GM21423 (cell line): ENCODE measurements around the gene FCN1.

Experiments used
- ATAC-seq: cut with Tn5 transposase; IDR thresholded peaks from one replicate; pipeline ENCODE4 v1.9.1; 2021; ENCODE audit warnings: mild to moderate bottlenecking, moderate library complexity; ENCODE audit not compliant: unreplicated experiment

FCN1 gene

GRCh38 chr9:134937566-134938345 is 20.0 kb upstream of the FCN1 start:
- ATAC-seq = no peak

- ATAC-seq = peak; percentile 27
These were observed 19.4 kb upstream of the FCN1 start for GRCh38 chr9:134937164-134937555.

DNA sequence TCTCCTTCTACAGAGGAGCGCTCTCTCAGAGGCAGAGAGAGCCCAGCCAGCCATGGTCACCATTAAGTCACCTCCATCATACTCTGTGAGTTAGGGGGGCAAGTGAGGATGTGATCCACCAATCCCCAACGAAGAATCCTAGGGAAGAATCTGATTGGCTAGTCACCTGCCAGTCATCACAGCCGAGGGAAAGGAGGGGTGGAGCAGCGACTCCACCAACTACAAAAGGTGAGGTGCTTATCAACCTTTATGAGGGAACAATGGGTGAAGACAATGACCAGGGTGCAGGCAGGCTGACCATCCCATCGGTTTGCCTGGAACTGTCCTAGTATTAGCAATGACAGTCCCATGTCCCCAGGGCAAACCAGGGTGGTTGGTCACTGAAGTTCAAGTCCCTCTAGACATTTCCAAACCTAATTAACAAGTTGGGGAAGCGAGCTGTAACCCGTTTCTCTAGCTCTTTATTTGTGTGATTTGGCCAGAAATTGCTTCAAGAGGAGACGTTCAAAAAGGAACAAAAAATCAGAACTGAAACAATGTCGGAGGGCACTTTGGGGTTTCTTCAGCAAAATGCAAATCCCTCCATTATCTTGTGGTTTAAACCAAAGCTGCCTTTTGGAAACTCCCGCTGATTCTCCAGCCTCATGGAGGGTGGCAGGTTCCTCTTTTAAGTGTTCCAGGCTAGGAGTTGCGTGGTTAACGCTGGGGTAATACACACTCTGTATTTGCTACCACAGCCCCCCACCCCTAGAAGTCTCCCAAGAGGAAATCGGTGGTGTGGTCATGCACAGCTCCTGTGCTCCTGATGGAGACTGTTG is 18.8 kb upstream of the FCN1 start:
- peak; percentile 47 for ATAC-seq

DNA sequence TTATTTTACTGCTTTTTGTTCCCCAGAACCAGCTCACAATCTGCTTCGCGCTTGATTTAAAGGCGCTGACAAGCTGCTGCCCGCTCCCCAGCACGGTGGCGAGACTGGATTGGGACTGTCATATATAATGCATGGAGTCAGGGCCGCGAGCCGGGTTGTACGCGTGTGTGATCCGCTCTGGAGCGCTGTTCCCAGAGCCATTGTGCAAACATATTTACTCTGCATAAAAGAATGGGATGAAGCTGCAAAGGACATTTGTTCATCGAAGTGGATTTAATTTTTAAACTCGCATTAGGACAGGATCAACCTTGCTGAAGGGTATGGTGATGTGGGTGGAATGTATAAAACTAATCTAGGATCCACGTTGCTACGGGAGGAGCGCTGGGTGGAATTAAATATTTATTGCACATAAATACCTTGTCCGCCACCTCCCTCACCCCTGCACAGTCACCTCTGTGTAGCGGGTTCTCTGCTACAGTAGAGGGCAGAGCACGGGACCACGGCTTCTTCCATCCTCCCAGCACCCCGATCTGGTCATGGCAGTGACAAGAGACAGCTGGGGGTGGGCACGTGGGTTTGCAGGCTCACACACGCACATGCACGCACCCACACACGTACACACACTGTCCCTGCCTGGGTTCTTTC is 18.1 kb upstream of the FCN1 start:
- no peak for ATAC-seq

DNA sequence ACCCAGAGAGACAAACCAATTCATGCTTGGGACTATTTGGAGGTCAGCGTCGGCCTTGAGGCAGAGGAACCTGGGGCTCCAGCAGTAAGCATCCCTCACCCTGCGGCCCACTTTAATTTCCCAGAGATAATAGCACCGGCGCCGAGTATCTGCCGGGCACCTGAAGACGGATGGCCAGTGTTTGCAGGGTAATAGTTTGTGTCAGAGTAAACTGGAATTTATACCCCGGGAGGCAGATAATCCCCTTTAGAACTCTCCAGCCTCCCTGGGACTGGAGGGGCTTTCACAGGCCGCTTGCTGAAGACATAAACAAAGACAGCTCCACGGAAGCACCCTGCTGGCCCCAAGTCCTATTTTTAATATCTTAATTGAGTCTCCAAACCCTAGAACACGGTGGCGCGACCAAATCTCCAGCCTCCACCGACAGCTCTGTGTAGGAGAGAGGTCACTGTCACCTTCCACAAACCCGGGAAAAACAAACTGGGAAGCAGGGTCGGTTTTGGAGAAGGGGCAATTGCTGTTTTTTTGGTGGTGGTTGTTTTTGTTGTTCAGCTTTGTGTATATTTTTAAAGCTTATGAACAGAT is 17.4 kb upstream of the FCN1 start:
- no peak for ATAC-seq

DNA sequence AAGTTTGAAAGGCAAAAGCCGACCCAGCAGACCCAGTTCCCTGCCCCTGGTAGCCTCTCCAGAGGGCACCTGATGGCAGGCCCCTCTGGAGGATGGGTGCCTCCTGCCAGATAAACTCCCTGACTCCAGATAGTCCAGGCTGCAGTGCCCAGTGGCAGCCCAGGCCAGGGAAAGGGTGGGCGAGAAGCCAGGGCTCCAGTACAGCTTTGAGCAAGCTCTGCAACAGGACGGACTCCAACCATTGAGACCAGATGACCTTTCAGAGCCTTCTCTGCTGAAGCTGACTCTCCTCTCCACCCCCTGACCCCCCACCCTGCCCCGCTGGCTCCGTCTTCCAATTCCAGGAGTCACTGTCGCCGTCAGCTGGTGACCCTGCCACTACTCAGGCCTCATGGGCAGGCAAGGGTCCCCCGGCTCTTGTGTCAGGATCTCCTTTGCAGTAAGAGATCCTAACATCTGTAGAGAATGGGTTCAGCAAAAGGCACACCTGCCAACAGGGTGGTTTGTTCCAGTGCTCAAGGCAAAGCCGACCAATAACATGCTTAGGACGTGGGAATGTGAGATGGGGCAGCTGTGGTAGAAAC is 15.5 kb upstream of the FCN1 start:
- no peak for ATAC-seq

GRCh38 chr9:134932606-134933005 is 14.9 kb upstream of the FCN1 start:
- no peak for ATAC-seq

DNA sequence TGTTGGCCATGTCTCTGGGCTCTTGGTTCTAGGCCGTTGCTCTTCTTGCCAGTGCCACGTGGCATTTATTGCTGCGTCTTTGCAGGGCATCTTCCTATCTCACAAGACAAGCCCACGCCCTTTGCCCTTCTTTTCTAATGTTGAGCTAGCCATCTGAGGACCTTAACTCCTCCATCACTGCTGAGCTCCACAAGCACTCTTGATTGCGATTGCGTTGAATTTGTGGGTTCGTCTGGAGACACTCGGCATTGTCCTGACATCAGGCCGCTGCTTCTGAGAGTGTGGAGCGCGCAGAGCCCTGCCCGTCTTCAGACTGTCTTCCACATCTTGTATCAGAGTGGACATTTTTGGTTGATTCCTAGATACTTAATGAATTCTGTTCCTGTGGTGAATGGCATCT is 14.5 kb upstream of the FCN1 start:
- no peak for ATAC-seq

- no peak for ATAC-seq
These were observed 12.7 kb upstream of the FCN1 start for GRCh38 chr9:134930398-134930797.

- ATAC-seq = no peak
These were observed 11.8 kb upstream of the FCN1 start for GRCh38 chr9:134929193-134930158.

DNA sequence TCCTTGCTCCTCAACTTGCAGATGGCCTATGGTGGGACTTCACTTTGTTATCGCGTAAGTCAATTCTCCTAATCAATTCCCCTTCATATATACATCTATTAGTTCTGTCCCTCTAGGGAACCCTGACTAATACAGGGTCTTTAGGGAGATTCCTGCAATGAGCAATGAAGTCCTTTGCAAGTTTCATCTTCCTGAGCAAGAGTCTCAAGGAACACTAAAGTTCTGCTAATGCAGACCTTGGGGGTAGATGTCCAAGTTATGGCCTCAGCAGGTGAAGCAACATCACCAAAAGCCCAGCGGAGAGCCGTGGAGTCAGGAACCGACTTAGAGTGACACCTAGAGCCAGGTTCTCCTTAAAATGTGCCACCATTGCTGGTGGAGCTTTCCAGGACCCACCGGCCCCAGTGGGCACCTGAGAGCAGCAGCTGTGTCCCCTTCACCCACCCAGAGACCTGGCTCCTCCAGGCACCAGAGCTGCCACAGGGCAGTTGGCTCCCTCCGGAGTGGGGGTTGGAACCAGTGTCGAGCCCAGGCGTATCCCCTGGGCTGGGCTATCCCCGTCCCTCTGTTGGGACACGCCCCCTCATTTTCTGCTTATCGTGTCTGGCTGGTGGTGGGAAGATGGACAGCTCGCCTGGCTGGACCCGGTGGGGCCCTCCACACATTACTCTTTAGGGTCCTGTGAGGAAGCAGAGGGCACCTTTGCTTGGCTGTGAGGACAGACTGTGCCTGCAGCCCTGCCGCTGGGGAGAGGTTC is 10.9 kb upstream of the FCN1 start:
- no peak for ATAC-seq

DNA sequence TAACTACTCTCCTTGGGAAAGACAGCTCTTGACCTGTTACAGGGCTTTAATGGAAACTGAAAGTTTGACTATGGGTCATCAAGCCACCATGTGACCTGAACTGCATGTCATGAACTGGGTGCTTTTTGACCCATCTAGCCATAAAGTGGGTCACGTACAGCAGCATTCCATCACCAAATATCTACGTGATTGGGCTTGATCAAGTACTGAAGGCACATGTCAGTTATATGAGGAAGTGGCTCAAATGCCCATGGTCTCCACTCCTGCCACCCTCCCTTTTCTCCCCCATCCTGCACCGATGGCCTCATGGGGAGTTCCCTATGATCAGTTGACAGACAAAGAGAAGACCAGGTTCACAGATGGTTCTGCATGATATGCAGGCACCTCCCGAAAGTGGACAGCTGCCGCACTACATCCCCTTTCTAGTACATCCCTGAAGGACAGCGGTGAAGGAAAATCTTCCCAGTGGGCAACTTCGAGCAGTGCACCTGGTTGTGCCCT is 7.3 kb upstream of the FCN1 start:
- ATAC-seq = no peak

DNA sequence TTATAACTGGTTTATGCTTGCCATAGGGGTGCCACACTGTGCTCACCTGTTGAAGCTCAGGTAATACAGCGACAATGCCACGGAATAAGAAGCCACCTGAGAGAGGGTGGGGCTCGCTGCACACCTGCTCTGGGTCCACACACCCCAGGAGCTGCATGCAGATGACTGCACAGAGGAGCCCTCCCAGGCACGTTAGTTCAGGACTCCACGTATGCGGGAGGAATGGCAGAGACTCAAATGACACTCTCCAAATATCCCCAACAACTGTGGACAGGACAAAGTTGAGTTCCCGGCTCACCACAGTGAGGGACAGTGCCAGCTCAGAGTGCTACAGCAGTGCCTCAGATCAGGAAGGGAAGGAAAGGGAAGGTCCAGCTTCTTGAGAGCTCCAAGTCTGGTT is 5.8 kb upstream of the FCN1 start:
- no peak for ATAC-seq

- ATAC-seq = no peak
These were observed 5.2 kb upstream of the FCN1 start for GRCh38 chr9:134922932-134923240.

GRCh38 chr9:134922066-134922931 is 4.6 kb upstream of the FCN1 start:
- ATAC-seq = no peak

GRCh38 chr9:134919303-134919702 is 1.6 kb upstream of the FCN1 start:
- ATAC-seq = no peak

GRCh38 chr9:134918646-134919045 is 934 bp upstream of the FCN1 start:
- ATAC-seq = no peak

DNA sequence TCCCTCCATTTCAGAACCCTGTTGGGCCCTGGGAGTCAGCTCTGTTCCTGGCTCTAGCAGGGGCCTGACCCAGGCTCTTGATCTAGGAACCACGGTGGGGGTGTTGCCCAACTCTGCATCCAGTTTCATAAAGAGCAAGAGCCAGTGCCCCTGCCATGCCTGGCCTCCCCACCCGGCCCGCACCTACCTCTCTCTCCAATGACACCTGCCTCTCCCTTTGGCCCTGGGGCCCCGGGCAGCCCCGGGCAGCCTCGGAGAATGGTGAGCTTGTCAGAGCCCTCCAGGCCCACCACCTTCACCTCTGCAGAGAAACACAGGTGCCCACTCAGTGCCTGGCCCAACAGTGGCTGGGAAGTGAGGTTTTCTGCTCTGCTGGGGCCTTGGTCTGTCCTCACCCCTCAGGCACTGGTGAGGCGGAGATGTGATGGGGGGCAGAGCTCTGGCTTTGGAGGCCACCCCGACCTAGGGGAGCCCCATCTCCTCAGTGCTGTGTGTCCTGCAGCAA is 1.5 kb downstream of the FCN1 start:
- no peak for ATAC-seq
